ENCODE results near the gene ENOPH1. TPM values are rescaled to one million over a fixed set of nuclear protein-coding genes. Genes with fewer than 3 reads are reported as not detected.

ENOPH1 gene
- total and polyA plus RNA-seq, 2 of the 13 experiments (the other 11 are each of a cell fraction or from before 2014, with no cell fraction given), result 15.5 to 64.3 TPM

- no peak for TF ChIP-seq U2AF2 (IDR thresholded peaks at IDR 0.05; ENCODE audit: low read depth, low read length)
- TF ChIP-seq ZNF124 (CRISPR knock-in tag; IDR thresholded peaks at IDR 0.05), result peak; percentile 43; the same call in 1 of the 2 replicates
- TF ChIP-seq TBL1XR1 (IDR thresholded peaks at IDR 0.05; ENCODE audit: borderline replicate concordance, low read length, partially characterized antibody), result peak; percentile 13
- TF ChIP-seq CC2D1A (CRISPR knock-in tag; IDR thresholded peaks at IDR 0.05), result 0 out of 2 replicates have a peak, but pooled peaks have one; percentile 76
- TF ChIP-seq IRX3 (CRISPR knock-in tag; IDR thresholded peaks at IDR 0.05; ENCODE audit: borderline replicate concordance, low read depth), result peak; percentile 96; the same call in 1 of the 2 replicates
- TF ChIP-seq, protein P1, sequence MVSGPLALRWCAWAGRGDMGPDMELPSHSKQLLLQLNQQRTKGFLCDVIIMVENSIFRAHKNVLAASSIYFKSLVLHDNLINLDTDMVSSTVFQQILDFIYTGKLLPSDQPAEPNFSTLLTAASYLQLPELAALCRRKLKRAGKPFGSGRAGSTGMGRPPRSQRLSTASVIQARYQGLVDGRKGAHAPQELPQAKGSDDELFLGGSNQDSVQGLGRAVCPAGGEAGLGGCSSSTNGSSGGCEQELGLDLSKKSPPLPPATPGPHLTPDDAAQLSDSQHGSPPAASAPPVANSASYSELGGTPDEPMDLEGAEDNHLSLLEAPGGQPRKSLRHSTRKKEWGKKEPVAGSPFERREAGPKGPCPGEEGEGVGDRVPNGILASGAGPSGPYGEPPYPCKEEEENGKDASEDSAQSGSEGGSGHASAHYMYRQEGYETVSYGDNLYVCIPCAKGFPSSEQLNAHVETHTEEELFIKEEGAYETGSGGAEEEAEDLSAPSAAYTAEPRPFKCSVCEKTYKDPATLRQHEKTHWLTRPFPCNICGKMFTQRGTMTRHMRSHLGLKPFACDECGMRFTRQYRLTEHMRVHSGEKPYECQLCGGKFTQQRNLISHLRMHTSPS (CRISPR knock-in tag; IDR thresholded peaks at IDR 0.05; ENCODE audit: low read depth), result peak; percentile 68
- TF ChIP-seq ZNF260 (CRISPR knock-in tag; IDR thresholded peaks at IDR 0.05; ENCODE audit: borderline replicate concordance, low read depth), result no peak
- peak; percentile 86 for TF ChIP-seq ZBTB42 (CRISPR knock-in tag; IDR thresholded peaks at IDR 0.05)
- TF ChIP-seq THRA (CRISPR knock-in tag; IDR thresholded peaks at IDR 0.05; ENCODE audit: borderline replicate concordance), result peak; percentile 76
- peak; percentile 92 for TF ChIP-seq SATB2 (CRISPR knock-in tag; IDR thresholded peaks at IDR 0.05)
- no peak for TF ChIP-seq ZBTB4 (CRISPR knock-in tag; IDR thresholded peaks at IDR 0.05; ENCODE audit: borderline replicate concordance)
- TF ChIP-seq PAX8 (CRISPR knock-in tag; IDR thresholded peaks at IDR 0.05; ENCODE audit: borderline replicate concordance), result peak; percentile 64; the same call in 1 of the 2 replicates
- peak; percentile 92 for TF ChIP-seq PRMT3 (CRISPR knock-in tag; IDR thresholded peaks at IDR 0.05; ENCODE audit: borderline replicate concordance, low read depth)
- peak; percentile 80 for TF ChIP-seq NFYB (CRISPR knock-in tag; IDR thresholded peaks at IDR 0.05)
- peak; percentile 75; the same call in 1 of the 2 replicates for TF ChIP-seq GMEB1 (CRISPR knock-in tag; IDR thresholded peaks at IDR 0.05; ENCODE audit: borderline replicate concordance)
- peak; percentile 82 for TF ChIP-seq ZSCAN9 (CRISPR knock-in tag; IDR thresholded peaks at IDR 0.05; ENCODE audit: borderline replicate concordance)
- TF ChIP-seq ZNF382 (CRISPR knock-in tag; IDR thresholded peaks at IDR 0.05; ENCODE audit: borderline replicate concordance), result no peak
- no peak for TF ChIP-seq NAIF1 (CRISPR knock-in tag; IDR thresholded peaks at IDR 0.05; ENCODE audit: borderline replicate concordance)
- TF ChIP-seq ZNF768 (CRISPR knock-in tag; IDR thresholded peaks at IDR 0.05), result peak; percentile 4; the same call in 1 of the 2 replicates
- no peak for TF ChIP-seq NFE2L2 (IDR thresholded peaks at IDR 0.05; ENCODE audit: low read length)
- TF ChIP-seq ZSCAN20 (CRISPR knock-in tag; IDR thresholded peaks at IDR 0.05; ENCODE audit: borderline replicate concordance), result peak; percentile 93
These were observed at the start of gene ENOPH1, which contains the start of gene HNRNPDL (continued) for GRCh38 chr4:82430193-82430963.
